SU-DHL-6 (cell line): ENCODE measurements around the gene CDKAL1.

Source experiments
- CTCF ChIP-seq: fragments of 200-600 bp; sonication (generic); IDR thresholded peaks from one replicate; pipeline ENCODE4 v1.5.1; 2017; ENCODE audit warnings: antibody characterized with exemption, mild to moderate bottlenecking, low read length, moderate library complexity; ENCODE audit not compliant: insufficient read depth, poor library complexity, severe bottlenecking
- EZH2phosphoT487 ChIP-seq: fragments of 200-600 bp; sonication (generic), shearing (Covaris generic); conservative IDR thresholded peaks from 2 replicates; pipeline ENCODE4 v1.6.1; 2018; ENCODE audit warnings: mild to moderate bottlenecking, antibody characterized with exemption, low read length, moderate library complexity, mixed read lengths

GRCh38 chr6:20817806-20818320, 283.6 kb downstream of the CDKAL1 start:
- TF ChIP-seq CTCF (no peak), EZH2phosphoT487 (no peak)
